Thyroid gland (tissue), 4 donors: ENCODE measurements around the gene IPO9. TPM values are rescaled to one million over a fixed set of nuclear protein-coding genes. Genes with fewer than 3 reads are reported as not detected.

Experiments used
- DNase-seq, 2 donors: peaks; one replicate each; pipeline ENCODE4 v3.0.0-alpha.2; 2019
- H3K27ac ChIP-seq, 3 donors: fragments of 200-600 bp; sonication (generic); 1 replicate in 2 of 3; 2 replicates in 1 of 3; pipeline ENCODE4 v1.5.1; 2016 to 2019; ENCODE audit warnings: mild to moderate bottlenecking in 1 of 3, moderate library complexity in 1 of 3
- H3K27me3 ChIP-seq: fragments of 200-600 bp; sonication (generic); one replicate; pipeline ENCODE4 v1.5.1; 2019
- H3K36me3 ChIP-seq, 2 donors: fragments of 200-600 bp; sonication (generic); one replicate each; pipeline ENCODE4 v1.5.1; 2016 to 2019
- H3K4me1 ChIP-seq, 2 donors: fragments of 200-600 bp; sonication (generic); one replicate each; pipeline ENCODE4 v1.5.1; 2017 to 2019
- H3K4me3 ChIP-seq, 3 donors: fragments of 200-600 bp; sonication (generic); replicated peaks in 1 of 3; 1 replicate in 2 of 3; 2 replicates in 1 of 3; pipeline ENCODE4 v1.5.1; 2016; ENCODE audit warnings: mild to moderate bottlenecking in 1 of 3
- H3K9me3 ChIP-seq: fragments of 200-600 bp; sonication (generic); one replicate; pipeline ENCODE4 v1.5.1; 2017
- CTCF ChIP-seq, 6 experiments: fragments of 200-600 bp in 3 of 6; fragments of 450-650 bp in 3 of 6; sonication (generic) in 3 of 6; IDR thresholded peaks; one replicate each; pipeline ENCODE4 v1.5.1; 2016 to 2019; ENCODE audit warnings: antibody characterized with exemption in 6 of 6, mild to moderate bottlenecking in 2 of 6, inconsistent platforms in 1 of 6, moderate library complexity in 1 of 6
- POLR2A ChIP-seq, 2 donors: fragments of 450-650 bp; IDR thresholded peaks; one replicate each; pipeline ENCODE4 v1.6.1; 2017; ENCODE audit warnings: antibody characterized with exemption in 2 of 2, mild to moderate bottlenecking in 2 of 2, moderate library complexity in 1 of 2
- WGBS, 2 donors: methylation state at CpG; one replicate each; pipeline ENCODE4 v1.1.5; 2017; 5-methylcytosine and 5-hydroxymethylcytosine counted together
- intact Hi-C: fragments of 100-400 bp; cut with DNase I; formaldehyde crosslinking; loops from one replicate; pipeline ENCODE4 v1.15.1; 2023
- total RNA-seq, 4 donors: library from RNA; depleted of rRNA; stranded (reverse); fragments of >200 nt; gene quantifications; one replicate each; pipeline ENCODE4 v1.2.3, GENCODE V29; 2016

The IPO9 gene
- total RNA-seq, 4 donors from 2014 or later, result 28.4 to 42.1 (median 36.7) TPM

- WGBS, 2 donors, result 79 to 89% methylated on average over 5 of the region's 5 CpGs
- no peaks in the 10 kb centered on the region for H3K27me3 ChIP-seq
- DNase-seq, result no peak
- no peaks in the 10 kb centered on the region for H3K9me3 ChIP-seq
- no peaks in the 10 kb centered on the region for H3K4me1 ChIP-seq
- TF ChIP-seq CTCF (IDR thresholded peaks at IDR 0.05) (no peak), POLR2A (IDR thresholded peaks at IDR 0.05) (no peak)
- peaks cover 40 to 57% of the 10 kb centered on the region in 2 donors for H3K36me3 ChIP-seq
- intact Hi-C loops, result no loop called here
- no peak overlapping the region for H3K27ac ChIP-seq
- H3K4me3 ChIP-seq, result no peak overlapping the region
Observed at GRCh38 chr1:201859424-201859823, 30.5 kb downstream of the IPO9 start.

GRCh38 chr1:201861448-201861847 is 32.5 kb downstream of the IPO9 start:
- intact Hi-C loops, result no loop called here

GRCh38 chr1:201870397-201870796 is 41.4 kb downstream of the IPO9 start:
- TF ChIP-seq CTCF (IDR thresholded peaks at IDR 0.05) (no peak), POLR2A (IDR thresholded peaks at IDR 0.05) (no peak)
- Histone ChIP-seq H3K4me1 (peaks cover 0 to 3% of the 10 kb centered on the region in 2 donors), H3K36me3 (peaks cover 61 to 68% of the 10 kb centered on the region in 2 donors), H3K4me3 (no peak overlapping the region), H3K9me3 (no peaks in the 10 kb centered on the region), H3K27ac (no peak overlapping the region), H3K27me3 (no peaks in the 10 kb centered on the region)
- DNase-seq, result no peak
- 94 to 97% methylated on average over 10 of the region's 10 CpGs for WGBS, 2 donors
- intact Hi-C loops, result no loop called here

More at GRCh38 chr1:201861448-201861847, 32.5 kb downstream of the IPO9 start:
- Histone ChIP-seq H3K4me1 (no peaks in the 10 kb centered on the region), H3K4me3 (no peak overlapping the region), H3K27me3 (no peaks in the 10 kb centered on the region), H3K9me3 (no peaks in the 10 kb centered on the region), H3K27ac (no peak overlapping the region), H3K36me3 (peaks cover 20 to 38% of the 10 kb centered on the region in 2 donors)
- no peak for TF ChIP-seq CTCF (IDR thresholded peaks at IDR 0.05)
- no peak for TF ChIP-seq POLR2A (IDR thresholded peaks at IDR 0.05)
- no peak for DNase-seq
- 96% methylated on average over 7 of the region's 7 CpGs for WGBS, 2 donors

- Histone ChIP-seq H3K27ac (no peak overlapping the region), H3K36me3 (peaks cover 42 to 59% of the 10 kb centered on the region in 2 donors), H3K4me1 (peaks cover 3% of the 10 kb centered on the region in 2 donors), H3K4me3 (no peak overlapping the region), H3K27me3 (no peaks in the 10 kb centered on the region), H3K9me3 (no peaks in the 10 kb centered on the region)
- no peak for DNase-seq
- 86 to 100% methylated on average over 1 of the region's 1 CpG for WGBS, 2 donors
- TF ChIP-seq CTCF (IDR thresholded peaks at IDR 0.05), result no peak
- intact Hi-C loops, result no loop called here
Observed at GRCh38 chr1:201874672-201875071, 45.7 kb downstream of the IPO9 start.

GRCh38 chr1:201876148-201876818 is 47.3 kb downstream of the IPO9 start:
- Histone ChIP-seq H3K27me3 (no peaks in the 10 kb centered on the region), H3K4me3 (no peak overlapping the region), H3K4me1 (peaks cover 0 to 3% of the 10 kb centered on the region in 2 donors), H3K27ac (no peak overlapping the region), H3K9me3 (no peaks in the 10 kb centered on the region), H3K36me3 (peaks cover 31 to 44% of the 10 kb centered on the region in 2 donors)
- 68 to 72% methylated on average over 8 of the region's 8 CpGs for WGBS, 2 donors
- no peak for DNase-seq
- intact Hi-C loops, result no loop called here
- TF ChIP-seq CTCF (IDR thresholded peaks at IDR 0.05), result peak in 1 of 6 experiments; percentile 13
- TF ChIP-seq POLR2A (IDR thresholded peaks at IDR 0.05), result no peak
